ENCODE data around the gene AGPS. TPM values are rescaled to one million over a fixed set of nuclear protein-coding genes. Genes with fewer than 3 reads are reported as not detected.

The AGPS gene
- total RNA-seq, 3 donors from 2014 or later (not counting 1 experiment from before 2014, with no cell fraction given): 27.4 to 36.0 (median 35.6) TPM

- H3K9me3 ChIP-seq (ENCODE audit: control insufficient read depth, insufficient read depth, low read length): no peaks in the 10 kb centered on the region
- no CpG with 5 or more reads among the region's 1 CpG for WGBS (ENCODE audit: insufficient coverage)
- DNase-seq (no peak), ATAC-seq (no peak)
- no peaks in the 10 kb centered on the region for H3K27me3 ChIP-seq (ENCODE audit: control insufficient read depth, insufficient read depth, low read length)
- Mint-ChIP-seq H3K36me3 (no peaks in the 10 kb centered on the region), H3K9me3 (no peaks in the 10 kb centered on the region), H3K27me3 (ENCODE audit: low read depth in 2 of 2) (no peaks in the 10 kb centered on the region), H3K4me3 (no peak overlapping the region), H3K4me1 (no peaks in the 10 kb centered on the region), H3K27ac (no peak overlapping the region)
- H3K27ac ChIP-seq (ENCODE audit: low read length): no peak overlapping the region
- no peak overlapping the region for H3K4me3 ChIP-seq (ENCODE audit: low read length)
- H3K4me1 ChIP-seq (ENCODE audit: control insufficient read depth, insufficient read depth, low read length): no peaks in the 10 kb centered on the region
- peaks cover 3% of the 10 kb centered on the region for H3K36me3 ChIP-seq (ENCODE audit: control insufficient read depth, insufficient read depth, low read length)
- intact Hi-C loops (cut with micrococcal nuclease): no loop called here
- TF ChIP-seq CTCF (IDR thresholded peaks at IDR 0.05): no peak
Measured at GRCh38 chr2:177532567-177532966, 140.0 kb downstream of the AGPS start.

GRCh38 chr2:177533253-177533652, 140.7 kb downstream of the AGPS start:
- no peaks in the 10 kb centered on the region for H3K27me3 ChIP-seq (ENCODE audit: control insufficient read depth, insufficient read depth, low read length)
- H3K4me1 Mint-ChIP-seq: no peaks in the 10 kb centered on the region
- H3K4me3 ChIP-seq (ENCODE audit: low read length): no peak overlapping the region
- H3K27ac ChIP-seq (ENCODE audit: low read length): no peak overlapping the region
- no peaks in the 10 kb centered on the region for H3K4me1 ChIP-seq (ENCODE audit: control insufficient read depth, insufficient read depth, low read length)
- no peaks in the 10 kb centered on the region for H3K9me3 ChIP-seq (ENCODE audit: control insufficient read depth, insufficient read depth, low read length)
- no peak overlapping the region for H3K27ac Mint-ChIP-seq
- peaks cover 4% of the 10 kb centered on the region for H3K36me3 Mint-ChIP-seq
- no peak for ATAC-seq
- DNase-seq: no peak
- TF ChIP-seq CTCF (IDR thresholded peaks at IDR 0.05): no peak
- intact Hi-C loops (cut with micrococcal nuclease): no loop called here
- peaks cover 6% of the 10 kb centered on the region for H3K36me3 ChIP-seq (ENCODE audit: control insufficient read depth, insufficient read depth, low read length)
- H3K27me3 Mint-ChIP-seq (ENCODE audit: low read depth in 2 of 2): no peaks in the 10 kb centered on the region
- no peak overlapping the region for H3K4me3 Mint-ChIP-seq
- no peaks in the 10 kb centered on the region for H3K9me3 Mint-ChIP-seq

- Mint-ChIP-seq H3K27ac (no peak overlapping the region), H3K4me1 (no peaks in the 10 kb centered on the region), H3K27me3 (ENCODE audit: low read depth in 2 of 2) (no peaks in the 10 kb centered on the region), H3K36me3 (peaks cover 8% of the 10 kb centered on the region), H3K9me3 (no peaks in the 10 kb centered on the region), H3K4me3 (no peak overlapping the region)
- Histone ChIP-seq H3K4me1 (ENCODE audit: control insufficient read depth, insufficient read depth, low read length) (no peaks in the 10 kb centered on the region), H3K4me3 (ENCODE audit: low read length) (no peak overlapping the region), H3K27ac (ENCODE audit: low read length) (no peak overlapping the region), H3K27me3 (ENCODE audit: control insufficient read depth, insufficient read depth, low read length) (no peaks in the 10 kb centered on the region), H3K36me3 (ENCODE audit: control insufficient read depth, insufficient read depth, low read length) (peaks cover 4% of the 10 kb centered on the region), H3K9me3 (ENCODE audit: control insufficient read depth, insufficient read depth, low read length) (no peaks in the 10 kb centered on the region)
- DNase-seq (no peak), ATAC-seq (no peak)
- intact Hi-C loops (cut with micrococcal nuclease): no loop called here
- no peak for TF ChIP-seq CTCF (IDR thresholded peaks at IDR 0.05)
Measured at GRCh38 chr2:177535000-177535399, 142.4 kb downstream of the AGPS start.

GRCh38 chr2:177535958-177536504, 143.5 kb downstream of the AGPS start:
- no peaks in the 10 kb centered on the region for H3K27me3 ChIP-seq (ENCODE audit: control insufficient read depth, insufficient read depth, low read length)
- H3K4me1 Mint-ChIP-seq: no peaks in the 10 kb centered on the region
- ATAC-seq (no peak), DNase-seq (no peak)
- H3K27me3 Mint-ChIP-seq (ENCODE audit: low read depth in 2 of 2): no peaks in the 10 kb centered on the region
- H3K4me1 ChIP-seq (ENCODE audit: control insufficient read depth, insufficient read depth, low read length): no peaks in the 10 kb centered on the region
- TF ChIP-seq CTCF (IDR thresholded peaks at IDR 0.05): no peak
- H3K36me3 ChIP-seq (ENCODE audit: control insufficient read depth, insufficient read depth, low read length): peaks cover 4% of the 10 kb centered on the region
- WGBS (ENCODE audit: insufficient coverage): 93% methylated on average over 2 of the region's 3 CpGs
- no peaks in the 10 kb centered on the region for H3K9me3 ChIP-seq (ENCODE audit: control insufficient read depth, insufficient read depth, low read length)
- H3K9me3 Mint-ChIP-seq: no peaks in the 10 kb centered on the region
- H3K36me3 Mint-ChIP-seq: peaks cover 8% of the 10 kb centered on the region
- H3K4me3 Mint-ChIP-seq: no peak overlapping the region
- H3K27ac ChIP-seq (ENCODE audit: low read length): no peak overlapping the region
- intact Hi-C loops (cut with micrococcal nuclease): no loop called here
- H3K27ac Mint-ChIP-seq: no peak overlapping the region
- H3K4me3 ChIP-seq (ENCODE audit: low read length): no peak overlapping the region

All from natural killer cell (primary cell).